22Rv1 (cell line): Measurements from ENCODE around the gene CBY1.

Experiments
- ZFX ChIP-seq: fragments of 450-650 bp; IDR thresholded peaks from 2 replicates; pipeline ENCODE4 v1.6.1; 2017; ENCODE audit warnings: antibody characterized with exemption, borderline replicate concordance
- TF ChIP-seq, protein P1 (sequence below): fragments of 450-650 bp; IDR thresholded peaks from 2 replicates; pipeline ENCODE4 v1.5.1; 2017; ENCODE audit warnings: mild to moderate bottlenecking

- TF ChIP-seq, protein P1, sequence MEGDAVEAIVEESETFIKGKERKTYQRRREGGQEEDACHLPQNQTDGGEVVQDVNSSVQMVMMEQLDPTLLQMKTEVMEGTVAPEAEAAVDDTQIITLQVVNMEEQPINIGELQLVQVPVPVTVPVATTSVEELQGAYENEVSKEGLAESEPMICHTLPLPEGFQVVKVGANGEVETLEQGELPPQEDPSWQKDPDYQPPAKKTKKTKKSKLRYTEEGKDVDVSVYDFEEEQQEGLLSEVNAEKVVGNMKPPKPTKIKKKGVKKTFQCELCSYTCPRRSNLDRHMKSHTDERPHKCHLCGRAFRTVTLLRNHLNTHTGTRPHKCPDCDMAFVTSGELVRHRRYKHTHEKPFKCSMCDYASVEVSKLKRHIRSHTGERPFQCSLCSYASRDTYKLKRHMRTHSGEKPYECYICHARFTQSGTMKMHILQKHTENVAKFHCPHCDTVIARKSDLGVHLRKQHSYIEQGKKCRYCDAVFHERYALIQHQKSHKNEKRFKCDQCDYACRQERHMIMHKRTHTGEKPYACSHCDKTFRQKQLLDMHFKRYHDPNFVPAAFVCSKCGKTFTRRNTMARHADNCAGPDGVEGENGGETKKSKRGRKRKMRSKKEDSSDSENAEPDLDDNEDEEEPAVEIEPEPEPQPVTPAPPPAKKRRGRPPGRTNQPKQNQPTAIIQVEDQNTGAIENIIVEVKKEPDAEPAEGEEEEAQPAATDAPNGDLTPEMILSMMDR: no peak
- TF ChIP-seq ZFX: no peak
Observed at GRCh38 chr22:38704654-38705234, 48.3 kb downstream of the CBY1 start.
